Gastroesophageal sphincter (tissue), 4 donors: ENCODE data around the gene AEBP1. TPM values are rescaled to one million over a fixed set of nuclear protein-coding genes. Genes with fewer than 3 reads are reported as not detected.

Source experiments
- ATAC-seq: fragments of 150-250 bp; one replicate; pipeline ENCODE4 v1.9.1; 2016; ENCODE audit warnings: mild to moderate bottlenecking, moderate library complexity
- H3K27ac ChIP-seq, 4 donors: fragments of 200-600 bp; sonication (generic) in 3 of 4; 1 replicate in 3 of 4; 2 replicates in 1 of 4; pipeline ENCODE4 v1.5.1; 2016 to 2019
- H3K27me3 ChIP-seq: fragments of 200-600 bp; sonication (generic); one replicate; pipeline ENCODE4 v1.5.1; 2019
- H3K36me3 ChIP-seq, 2 donors: fragments of 200-600 bp; sonication (generic); one replicate each; pipeline ENCODE4 v1.5.1; 2019; ENCODE audit warnings: control low read depth in 1 of 2
- H3K4me1 ChIP-seq, 3 donors: fragments of 200-600 bp; sonication (generic); 1 replicate in 2 of 3; 2 replicates in 1 of 3; pipeline ENCODE4 v1.5.1; 2016 to 2019; ENCODE audit warnings: control low read depth in 2 of 3
- H3K4me3 ChIP-seq, 2 donors: fragments of 200-600 bp; sonication (generic); one replicate each; pipeline ENCODE4 v1.5.1; 2019; ENCODE audit warnings: mild to moderate bottlenecking in 1 of 2, moderate library complexity in 1 of 2
- H3K9me3 ChIP-seq, 3 donors: fragments of 200-600 bp; sonication (generic); one replicate each; pipeline ENCODE4 v1.5.1; 2017 to 2019; ENCODE audit warnings: control low read depth in 2 of 3
- EP300 ChIP-seq: sonication (generic); formaldehyde crosslinking; IDR thresholded peaks from one replicate; pipeline ENCODE4 v1.6.1; 2017; ENCODE audit warnings: antibody characterized with exemption, mild to moderate bottlenecking
- POLR2A ChIP-seq, 2 donors: fragments of 450-650 bp; IDR thresholded peaks; one replicate each; pipeline ENCODE4 v1.6.1; 2017; ENCODE audit warnings: antibody characterized with exemption in 2 of 2, mild to moderate bottlenecking in 2 of 2, moderate library complexity in 1 of 2
- POLR2AphosphoS5 ChIP-seq: sonication (generic); formaldehyde crosslinking; IDR thresholded peaks from one replicate; pipeline ENCODE4 v1.6.1; 2017; ENCODE audit warnings: antibody characterized with exemption
- WGBS, 2 donors: methylation state at CpG; one replicate each; pipeline ENCODE4 v1.1.5; 2018; ENCODE audit warnings: low coverage in 1 of 2; 5-methylcytosine and 5-hydroxymethylcytosine counted together
- total RNA-seq, 4 donors: library from RNA; depleted of rRNA; stranded (reverse); fragments of >200 nt; gene quantifications; one replicate each; pipeline ENCODE4 v1.1.0, GENCODE V29; 2016
- TF ChIP-seq, protein P1 (sequence below), 4 experiments: fragments of 200-600 bp in 2 of 4; fragments of 450-650 bp in 2 of 4; sonication (generic) in 1 of 4; IDR thresholded peaks; one replicate each; pipeline ENCODE4 v1.5.1; 2017 to 2019; ENCODE audit warnings: antibody characterized with exemption in 4 of 4, mild to moderate bottlenecking in 2 of 4, moderate library complexity in 2 of 4

The AEBP1 gene
- total RNA-seq, 4 donors from 2014 or later: 101 to 248 (median 171) TPM

DNA sequence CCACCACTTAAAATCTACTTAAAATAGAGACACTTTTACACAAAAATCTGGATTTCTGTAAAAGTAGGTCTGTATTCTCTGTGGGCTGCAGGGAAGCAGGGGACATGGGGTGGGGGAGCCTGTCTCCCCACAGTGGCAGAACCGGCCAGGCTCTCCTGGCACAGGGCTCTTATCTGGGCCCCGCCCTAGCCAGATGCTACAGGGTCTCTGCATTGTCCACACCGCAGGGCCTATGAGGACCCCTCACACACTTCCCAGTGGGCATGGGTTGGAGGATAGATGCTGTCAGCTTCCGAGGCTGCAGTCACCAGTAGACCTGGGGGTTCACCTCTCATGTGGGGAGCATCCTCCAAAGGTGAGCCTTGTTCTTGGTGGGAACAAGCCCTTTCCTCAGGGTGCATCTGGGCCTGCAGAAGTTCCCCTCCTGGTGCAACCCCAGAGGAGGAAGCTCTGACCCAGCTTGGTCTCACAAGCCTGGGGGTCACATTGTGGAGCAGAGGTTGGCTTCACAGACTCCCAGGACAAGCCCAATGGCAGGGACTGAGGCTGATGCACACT is 52.4 kb downstream of the AEBP1 start:
- ATAC-seq: no peak
- 57% methylated on average over 1 of the region's 4 CpGs; no CpG with 5 or more reads in 1 of the 2 donors for WGBS, 2 donors

DNA sequence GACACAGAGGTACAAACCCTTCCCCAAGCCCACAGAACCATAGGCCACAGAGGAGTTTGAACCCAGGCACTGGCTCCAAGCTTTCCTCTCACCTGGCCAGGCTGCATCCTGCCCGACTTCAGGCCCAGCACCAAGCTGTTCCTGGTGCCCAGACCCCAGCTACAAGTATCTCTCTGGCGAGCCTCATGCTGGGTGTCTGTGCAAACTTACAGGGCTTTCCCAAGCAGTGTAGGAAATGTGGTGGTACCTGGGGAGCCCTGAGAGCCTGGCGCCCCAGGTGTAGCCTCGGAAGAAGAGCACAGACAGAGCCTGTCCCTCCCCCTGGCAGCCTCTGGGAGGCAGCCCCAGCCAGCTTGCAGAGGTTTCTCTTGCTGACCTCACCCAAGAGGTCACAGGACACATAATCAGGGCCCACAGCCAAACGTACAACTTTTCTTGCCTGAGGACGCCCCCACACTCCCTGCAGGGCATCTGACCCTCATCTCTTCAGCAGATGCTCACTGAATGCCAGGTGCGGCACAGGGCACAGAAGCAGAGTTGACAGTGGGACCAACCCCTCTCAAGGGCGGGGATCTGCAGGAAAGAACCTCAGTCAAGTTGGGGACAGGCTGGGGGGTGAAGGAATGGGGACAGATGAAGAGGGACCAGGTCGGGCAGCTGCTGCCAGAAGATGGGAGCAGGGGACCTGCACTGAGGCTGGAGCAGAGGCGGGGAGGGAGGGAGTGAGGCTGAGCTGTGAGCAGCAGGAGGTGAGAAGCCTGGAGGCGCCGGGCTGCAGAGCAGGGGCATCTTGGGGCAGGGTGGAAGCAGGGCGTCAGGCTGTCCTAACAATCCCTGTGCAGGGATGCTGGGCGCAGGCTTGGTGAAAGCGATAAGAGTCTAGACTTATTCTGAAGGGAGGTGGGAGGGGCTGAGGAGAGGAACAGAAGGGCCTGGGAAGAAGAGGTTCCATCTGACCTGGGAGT is 53.3 kb downstream of the AEBP1 start:
- no peak for ATAC-seq
- no peaks in the 10 kb centered on the region for H3K27me3 ChIP-seq
- H3K36me3 ChIP-seq: no peaks in the 10 kb centered on the region
- WGBS, 2 donors: 80 to 100% methylated on average over 1 to 7 of the region's 15 CpGs
- TF ChIP-seq POLR2AphosphoS5 (no peak), EP300 (no peak), POLR2A (IDR thresholded peaks at IDR 0.05) (no peak)
- TF ChIP-seq, protein P1, sequence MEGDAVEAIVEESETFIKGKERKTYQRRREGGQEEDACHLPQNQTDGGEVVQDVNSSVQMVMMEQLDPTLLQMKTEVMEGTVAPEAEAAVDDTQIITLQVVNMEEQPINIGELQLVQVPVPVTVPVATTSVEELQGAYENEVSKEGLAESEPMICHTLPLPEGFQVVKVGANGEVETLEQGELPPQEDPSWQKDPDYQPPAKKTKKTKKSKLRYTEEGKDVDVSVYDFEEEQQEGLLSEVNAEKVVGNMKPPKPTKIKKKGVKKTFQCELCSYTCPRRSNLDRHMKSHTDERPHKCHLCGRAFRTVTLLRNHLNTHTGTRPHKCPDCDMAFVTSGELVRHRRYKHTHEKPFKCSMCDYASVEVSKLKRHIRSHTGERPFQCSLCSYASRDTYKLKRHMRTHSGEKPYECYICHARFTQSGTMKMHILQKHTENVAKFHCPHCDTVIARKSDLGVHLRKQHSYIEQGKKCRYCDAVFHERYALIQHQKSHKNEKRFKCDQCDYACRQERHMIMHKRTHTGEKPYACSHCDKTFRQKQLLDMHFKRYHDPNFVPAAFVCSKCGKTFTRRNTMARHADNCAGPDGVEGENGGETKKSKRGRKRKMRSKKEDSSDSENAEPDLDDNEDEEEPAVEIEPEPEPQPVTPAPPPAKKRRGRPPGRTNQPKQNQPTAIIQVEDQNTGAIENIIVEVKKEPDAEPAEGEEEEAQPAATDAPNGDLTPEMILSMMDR (IDR thresholded peaks at IDR 0.05): no peak
- no peak overlapping the region for H3K27ac ChIP-seq
- H3K4me3 ChIP-seq: no peak overlapping the region
- H3K9me3 ChIP-seq: no peaks in the 10 kb centered on the region
- no peaks in the 10 kb centered on the region for H3K4me1 ChIP-seq

More for the DNA sequence above, 52.4 kb downstream of the AEBP1 start:
- Histone ChIP-seq H3K4me1 (no peaks in the 10 kb centered on the region), H3K27me3 (no peaks in the 10 kb centered on the region), H3K9me3 (no peaks in the 10 kb centered on the region), H3K27ac (no peak overlapping the region), H3K4me3 (no peak overlapping the region), H3K36me3 (no peaks in the 10 kb centered on the region)
- no peak for TF ChIP-seq POLR2A (IDR thresholded peaks at IDR 0.05)
- TF ChIP-seq EP300: no peak
- TF ChIP-seq, protein P1 (IDR thresholded peaks at IDR 0.05): no peak
- TF ChIP-seq POLR2AphosphoS5: no peak

GRCh38 chr7:44158096-44158872 is 54.1 kb downstream of the AEBP1 start:
- no peaks in the 10 kb centered on the region for H3K9me3 ChIP-seq
- 72 to 93% methylated on average over 2 of the region's 10 CpGs for WGBS, 2 donors
- TF ChIP-seq POLR2AphosphoS5 (no peak), EP300 (no peak)
- H3K27me3 ChIP-seq: no peaks in the 10 kb centered on the region
- no peak overlapping the region for H3K4me3 ChIP-seq
- H3K4me1 ChIP-seq: no peaks in the 10 kb centered on the region
- H3K36me3 ChIP-seq: no peaks in the 10 kb centered on the region
- H3K27ac ChIP-seq: no peak overlapping the region
- no peak for ATAC-seq

GRCh38 chr7:44158873-44159631 is 54.9 kb downstream of the AEBP1 start:
- Histone ChIP-seq H3K4me3 (no peak overlapping the region), H3K9me3 (no peaks in the 10 kb centered on the region), H3K4me1 (no peaks in the 10 kb centered on the region), H3K27me3 (no peaks in the 10 kb centered on the region), H3K27ac (no peak overlapping the region), H3K36me3 (no peaks in the 10 kb centered on the region)
- no peak for ATAC-seq
- 60% methylated on average over 1 of the region's 12 CpGs; no CpG with 5 or more reads in 1 of the 2 donors for WGBS, 2 donors
- no peak for TF ChIP-seq EP300
- no peak for TF ChIP-seq POLR2A (IDR thresholded peaks at IDR 0.05)
- TF ChIP-seq, protein P1 (IDR thresholded peaks at IDR 0.05): no peak
- TF ChIP-seq POLR2AphosphoS5: no peak
